Mucosa of descending colon (tissue), 3 donors: ENCODE results near the gene SEMA6D. TPM values are rescaled to one million over a fixed set of nuclear protein-coding genes. Genes with fewer than 3 reads are reported as not detected.
A peak's percentile ranks its signal among the peaks of the same experiment; 100 is the strongest.
"Not testable (repeated sequence)": the region's sequence is repeated elsewhere in the genome, so short reads cannot be mapped to it uniquely, and the experiment has no call there.

Source experiments
- ATAC-seq: fragments of 200-7000 bp; cut with Tn5 transposase; one replicate; pipeline ENCODE4 v1.9.1; 2020; ENCODE audit warnings: mild to moderate bottlenecking, moderate library complexity
- DNase-seq, 3 donors: peaks; one replicate each; pipeline ENCODE4 v3.0.0-alpha.2; 2020
- H3K36me3 ChIP-seq: fragments of 200-600 bp; one replicate; pipeline ENCODE4 v1.8.0; 2021; ENCODE audit warnings: low read depth, mild to moderate bottlenecking
- H3K4me1 ChIP-seq: fragments of 200-600 bp; one replicate; pipeline ENCODE4 v1.8.0; 2021; ENCODE audit warnings: low read depth, mild to moderate bottlenecking
- H3K4me3 ChIP-seq: fragments of 200-600 bp; one replicate; pipeline ENCODE4 v1.8.0; 2021; ENCODE audit warnings: mild to moderate bottlenecking
- H3K9me3 ChIP-seq: fragments of 200-600 bp; one replicate; pipeline ENCODE4 v1.8.0; 2021; ENCODE audit warnings: mild to moderate bottlenecking
- intact Hi-C, 2 donors: fragments of 100-400 bp; cut with DNase I in 1 of 2; cut with micrococcal nuclease in 1 of 2; formaldehyde crosslinking; loops; one replicate each; pipeline versions ENCODE4 v1.11.0 to v1.11.1; 2022; cut with DNase I, micrococcal nuclease
- total RNA-seq, 3 donors: library from RNA; stranded (reverse); fragmentation: NEBNext Ultra II Directional in 2 of 3; extraction: Animal tissue kit (Norgen Biotek cat#: 25700) in 2 of 3; gene quantifications; one replicate each; pipeline versions ENCODE4 v1.2.1 to v1.2.4, GENCODE V29; 2021 to 2023
- TF ChIP-seq, protein P1 (sequence below): fragments of 200-600 bp; IDR thresholded peaks from one replicate; pipeline ENCODE4 v1.8.0; 2022; ENCODE audit warnings: antibody characterized with exemption, mild to moderate bottlenecking
- donor health status: DM: no; HTN: no; CAD: no; lungs with moderate emphysema.
- donor health status: DM: no; HTN: no; CAD: no.
- donor health status: DM: no; HTN: yes; CAD: no.

SEMA6D gene
- total RNA-seq, 3 donors from 2014 or later = 43.3 to 77.2 (median 48.3) TPM

DNA sequence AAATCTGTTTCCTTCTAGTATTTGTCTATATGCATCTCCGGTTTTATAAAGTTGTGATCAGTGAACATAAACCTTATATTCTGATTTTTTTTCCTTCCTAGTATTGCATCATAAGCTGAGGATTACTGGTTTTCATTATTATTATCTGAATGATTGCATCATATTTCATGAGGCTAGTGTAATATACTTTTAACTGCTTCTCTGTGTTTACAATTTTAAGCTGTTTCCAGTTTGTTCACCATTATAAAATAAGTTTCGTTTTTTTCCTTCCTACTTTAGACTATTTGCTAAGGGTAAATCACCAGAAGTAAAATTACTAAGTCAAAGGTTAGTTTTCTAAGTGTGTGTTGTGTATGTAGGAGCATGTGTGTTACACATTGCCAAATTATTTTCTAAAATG is 20.2 kb downstream of the SEMA6D start:
- intact Hi-C loops = no loop called here
- Histone ChIP-seq H3K36me3 (no peaks in the 10 kb centered on the region), H3K9me3 (no peaks in the 10 kb centered on the region), H3K4me3 (no peak overlapping the region), H3K4me1 (peaks cover 13% of the 10 kb centered on the region)
- DNase-seq (no peak), ATAC-seq (peak; percentile 31)
- TF ChIP-seq, protein P1, sequence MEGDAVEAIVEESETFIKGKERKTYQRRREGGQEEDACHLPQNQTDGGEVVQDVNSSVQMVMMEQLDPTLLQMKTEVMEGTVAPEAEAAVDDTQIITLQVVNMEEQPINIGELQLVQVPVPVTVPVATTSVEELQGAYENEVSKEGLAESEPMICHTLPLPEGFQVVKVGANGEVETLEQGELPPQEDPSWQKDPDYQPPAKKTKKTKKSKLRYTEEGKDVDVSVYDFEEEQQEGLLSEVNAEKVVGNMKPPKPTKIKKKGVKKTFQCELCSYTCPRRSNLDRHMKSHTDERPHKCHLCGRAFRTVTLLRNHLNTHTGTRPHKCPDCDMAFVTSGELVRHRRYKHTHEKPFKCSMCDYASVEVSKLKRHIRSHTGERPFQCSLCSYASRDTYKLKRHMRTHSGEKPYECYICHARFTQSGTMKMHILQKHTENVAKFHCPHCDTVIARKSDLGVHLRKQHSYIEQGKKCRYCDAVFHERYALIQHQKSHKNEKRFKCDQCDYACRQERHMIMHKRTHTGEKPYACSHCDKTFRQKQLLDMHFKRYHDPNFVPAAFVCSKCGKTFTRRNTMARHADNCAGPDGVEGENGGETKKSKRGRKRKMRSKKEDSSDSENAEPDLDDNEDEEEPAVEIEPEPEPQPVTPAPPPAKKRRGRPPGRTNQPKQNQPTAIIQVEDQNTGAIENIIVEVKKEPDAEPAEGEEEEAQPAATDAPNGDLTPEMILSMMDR = no peak

DNA sequence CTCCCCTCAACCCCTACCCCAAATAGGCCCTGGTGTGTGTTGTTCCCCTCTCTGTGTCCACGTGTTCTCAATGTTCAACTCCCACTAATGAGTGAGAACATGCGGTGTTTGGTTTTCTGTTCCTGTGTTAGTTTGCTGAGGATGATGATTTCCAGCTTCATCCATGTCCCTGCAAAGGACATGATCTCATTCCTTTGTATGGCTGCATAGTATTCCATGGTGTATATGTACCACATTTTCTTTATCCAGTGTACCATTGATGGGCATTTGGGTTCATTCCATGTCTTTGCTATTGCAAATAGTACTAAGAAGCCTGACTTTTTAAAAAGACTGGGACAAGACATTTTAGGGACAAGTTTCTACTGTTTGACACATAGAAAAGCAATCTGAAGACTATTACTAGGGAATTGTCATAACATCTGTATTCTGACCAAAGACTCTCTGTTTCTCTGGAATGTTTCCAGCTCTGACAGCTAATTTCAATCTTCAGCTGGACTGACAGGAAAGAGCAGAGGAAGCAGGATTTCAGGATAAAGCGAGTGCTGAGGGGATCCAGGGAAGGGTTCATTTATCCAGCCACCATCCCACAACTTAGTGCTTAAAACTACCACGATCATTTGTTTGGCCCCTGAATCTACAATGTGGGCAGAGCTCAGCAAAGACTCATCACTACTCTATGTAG is 21.0 kb downstream of the SEMA6D start:
- H3K36me3 ChIP-seq, intact Hi-C loops, H3K4me3 ChIP-seq, DNase-seq, ATAC-seq, H3K9me3 ChIP-seq: not testable (repeated sequence)
- peaks cover 12% of the 10 kb centered on the region for H3K4me1 ChIP-seq

DNA sequence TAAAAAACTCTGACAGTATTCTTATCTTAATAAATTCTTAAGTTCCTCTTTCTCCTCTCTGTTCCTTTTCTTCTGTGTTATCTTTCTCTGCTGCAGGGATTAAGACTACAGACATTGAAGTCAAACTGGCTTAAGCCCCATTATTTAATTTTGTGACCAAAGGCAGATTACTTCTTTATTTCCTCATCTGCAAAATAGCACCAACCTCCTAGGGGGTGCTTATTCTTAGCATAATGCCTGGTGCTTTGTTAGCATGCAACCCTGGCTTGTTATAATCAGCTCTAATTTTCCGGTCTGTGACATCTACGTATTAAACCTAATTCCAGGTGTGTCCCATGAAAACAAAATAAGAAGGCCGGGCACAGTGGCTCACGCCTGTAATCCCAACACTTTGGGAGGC is 23.8 kb downstream of the SEMA6D start:
- intact Hi-C loops = no loop called here
- no peak for ATAC-seq
- TF ChIP-seq, protein P1 = no peak

DNA sequence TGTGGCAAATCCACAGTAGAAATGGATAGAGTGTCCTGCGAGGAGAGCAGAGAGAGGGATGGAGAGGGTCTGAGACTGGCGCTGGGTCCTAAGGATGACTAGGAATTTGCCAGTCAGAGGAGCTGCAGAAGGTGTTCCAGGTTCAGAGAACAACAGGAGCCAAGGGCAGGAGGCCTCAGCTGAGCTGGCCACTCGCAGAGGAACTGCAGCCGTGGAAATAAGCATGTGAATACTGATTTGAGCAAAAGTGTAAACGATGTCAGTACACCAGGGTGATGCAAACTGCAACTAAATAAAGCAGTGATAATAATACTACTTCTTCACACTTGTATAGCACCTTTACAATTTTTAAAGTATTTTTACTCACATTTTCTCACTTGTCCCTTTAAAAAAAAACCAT is 24.6 kb downstream of the SEMA6D start:
- TF ChIP-seq, protein P1 = no peak
- ATAC-seq = no peak

More for the DNA sequence above, 23.8 kb downstream of the SEMA6D start:
- peaks cover 26% of the 10 kb centered on the region for H3K4me1 ChIP-seq
- H3K9me3 ChIP-seq = no peaks in the 10 kb centered on the region
- H3K36me3 ChIP-seq = no peaks in the 10 kb centered on the region
- DNase-seq = no peak
- no peak overlapping the region for H3K4me3 ChIP-seq

DNA sequence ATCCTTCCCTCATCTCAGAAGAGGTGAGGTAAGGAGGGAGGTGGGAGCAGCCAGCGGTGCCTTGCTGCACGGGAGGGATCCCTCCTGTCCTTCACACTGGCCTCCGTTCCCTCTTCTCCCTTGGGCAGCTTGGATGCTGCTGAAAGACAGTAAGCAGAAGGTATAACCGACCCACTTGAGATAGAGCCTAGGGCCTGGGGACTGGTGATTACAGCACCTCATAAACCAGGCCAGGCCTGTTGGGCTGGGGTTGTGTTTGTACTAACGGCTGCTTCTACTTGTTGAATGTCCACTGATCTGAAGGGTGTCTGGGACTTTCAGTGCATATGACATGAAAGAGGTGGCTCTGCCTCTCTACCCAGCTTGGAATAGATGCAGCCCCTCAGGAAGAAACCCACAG is 25.0 kb downstream of the SEMA6D start:
- no peaks in the 10 kb centered on the region for H3K9me3 ChIP-seq
- peaks cover 16% of the 10 kb centered on the region for H3K4me1 ChIP-seq
- DNase-seq = no peak
- H3K36me3 ChIP-seq = no peaks in the 10 kb centered on the region
- intact Hi-C loops = no loop called here
- ATAC-seq = no peak
- no peak overlapping the region for H3K4me3 ChIP-seq
- TF ChIP-seq, protein P1 = no peak

More for the DNA sequence above, 24.6 kb downstream of the SEMA6D start:
- no peak overlapping the region for H3K4me3 ChIP-seq
- peaks cover 18% of the 10 kb centered on the region for H3K4me1 ChIP-seq
- H3K9me3 ChIP-seq = no peaks in the 10 kb centered on the region
- DNase-seq = no peak
- intact Hi-C loops = no loop called here
- no peaks in the 10 kb centered on the region for H3K36me3 ChIP-seq

DNA sequence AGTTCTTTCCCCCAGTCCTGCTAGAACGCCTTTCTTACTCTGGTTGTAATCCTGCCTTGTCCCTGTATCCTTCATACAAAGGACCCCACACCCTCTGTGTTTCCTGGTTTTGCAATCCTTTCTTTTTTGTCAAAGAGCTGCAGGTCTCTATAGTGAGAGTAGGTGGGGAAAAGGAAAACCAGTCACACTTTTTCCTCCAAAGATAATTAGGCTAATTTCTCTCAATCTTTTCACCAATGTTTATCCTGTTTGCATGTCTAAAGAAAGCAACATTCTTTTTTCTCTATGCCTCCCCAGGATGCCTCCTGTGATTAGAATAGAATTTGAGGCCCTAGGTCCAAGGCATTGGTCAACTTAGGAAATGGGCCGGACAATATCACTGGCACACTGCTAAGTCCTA is 25.4 kb downstream of the SEMA6D start:
- DNase-seq (no peak), ATAC-seq (no peak)
- Histone ChIP-seq H3K36me3 (no peaks in the 10 kb centered on the region), H3K4me3 (no peak overlapping the region), H3K9me3 (no peaks in the 10 kb centered on the region), H3K4me1 (peaks cover 16% of the 10 kb centered on the region)
- intact Hi-C loops = no loop called here
- TF ChIP-seq, protein P1 = no peak
